Measurements from ENCODE around the gene FAM107B.

The FAM107B gene

DNA sequence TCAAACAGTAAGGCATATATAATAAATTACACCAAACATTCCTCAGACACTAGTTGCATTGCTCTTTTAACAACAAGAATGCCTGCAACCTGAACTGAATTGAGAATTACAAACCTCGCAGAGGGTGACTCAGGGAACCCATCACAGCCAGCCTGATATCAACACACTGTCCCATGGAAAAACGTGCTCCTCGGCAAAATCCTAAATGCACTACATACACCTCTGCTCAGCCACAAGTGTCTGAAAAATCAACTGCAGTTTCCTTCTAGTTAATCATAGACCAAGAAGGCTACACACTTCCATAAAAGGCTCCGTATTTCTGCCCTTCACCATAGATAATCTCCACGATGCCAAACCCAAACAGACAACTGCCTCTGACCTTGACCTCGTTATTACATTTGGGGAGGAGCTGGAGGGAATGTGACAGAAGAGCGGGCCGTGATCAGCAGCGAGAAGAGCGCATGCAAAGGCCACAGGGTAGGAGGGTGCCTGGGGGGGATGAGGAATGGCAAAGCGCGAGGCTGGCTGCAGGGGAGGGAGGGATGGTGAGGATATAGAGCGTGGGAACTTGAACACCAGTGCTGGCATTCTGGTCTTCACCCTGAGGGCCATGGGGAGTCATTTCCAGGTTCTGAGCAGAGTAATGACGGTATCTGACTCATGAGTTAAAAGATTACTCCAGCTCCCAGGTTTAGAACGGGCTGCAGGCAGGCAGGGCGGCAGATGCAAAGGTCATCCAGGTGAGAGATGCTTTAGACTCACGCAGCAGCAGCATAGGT, 242.0 kb downstream of the FAM107B start:
- no peaks in the 10 kb centered on the region for H3K27me3 ChIP-seq (ENCODE audit: control insufficient read depth, insufficient read depth, low read length, poor library complexity, severe bottlenecking)
- no peaks in the 10 kb centered on the region for H3K9me3 ChIP-seq (ENCODE audit: control insufficient read depth, low read length)
- no peaks in the 10 kb centered on the region for H3K36me3 ChIP-seq (ENCODE audit: control insufficient read depth, insufficient read depth, low read length)
- no peaks in the 10 kb centered on the region for H3K4me1 ChIP-seq (ENCODE audit: control insufficient read depth, insufficient read depth, low read length)
- 90 to 91% methylated on average over 17 of the region's 17 CpGs for WGBS, 2 experiments
- no peak overlapping the region for H3K27ac ChIP-seq (ENCODE audit: insufficient read depth, low read depth, low read length, poor library complexity, severe bottlenecking)
- H3K4me3 ChIP-seq (ENCODE audit: insufficient read depth, low read depth, low read length), result no peak overlapping the region

DNA sequence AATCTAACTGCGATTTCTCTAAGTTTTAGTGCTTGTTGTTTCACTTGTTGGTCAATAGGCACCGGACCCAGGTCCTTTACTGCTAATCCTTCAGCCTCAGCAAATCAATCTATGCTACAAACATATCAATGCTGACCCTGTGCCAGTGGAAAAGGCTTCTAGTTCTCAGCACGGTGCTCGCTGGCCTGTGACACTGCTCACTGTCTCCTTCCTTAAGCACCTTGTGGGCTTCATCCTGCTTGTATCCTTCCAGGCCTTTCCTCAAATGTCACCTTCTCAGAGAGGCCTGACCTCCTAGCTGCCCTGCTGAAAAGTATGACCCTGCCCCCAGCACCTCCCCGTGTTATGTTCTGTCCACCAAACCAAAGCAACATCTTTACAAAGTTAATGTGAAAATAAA, 242.7 kb downstream of the FAM107B start:
- H3K27ac ChIP-seq (ENCODE audit: insufficient read depth, low read depth, low read length, poor library complexity, severe bottlenecking), result no peak overlapping the region
- H3K4me1 ChIP-seq (ENCODE audit: control insufficient read depth, insufficient read depth, low read length), result no peaks in the 10 kb centered on the region
- H3K4me3 ChIP-seq (ENCODE audit: insufficient read depth, low read depth, low read length), result no peak overlapping the region
- 95% methylated on average over 5 of the region's 5 CpGs for WGBS, 2 experiments
- no peaks in the 10 kb centered on the region for H3K27me3 ChIP-seq (ENCODE audit: control insufficient read depth, insufficient read depth, low read length, poor library complexity, severe bottlenecking)
- H3K36me3 ChIP-seq (ENCODE audit: control insufficient read depth, insufficient read depth, low read length), result no peaks in the 10 kb centered on the region
- no peaks in the 10 kb centered on the region for H3K9me3 ChIP-seq (ENCODE audit: control insufficient read depth, low read length)

DNA sequence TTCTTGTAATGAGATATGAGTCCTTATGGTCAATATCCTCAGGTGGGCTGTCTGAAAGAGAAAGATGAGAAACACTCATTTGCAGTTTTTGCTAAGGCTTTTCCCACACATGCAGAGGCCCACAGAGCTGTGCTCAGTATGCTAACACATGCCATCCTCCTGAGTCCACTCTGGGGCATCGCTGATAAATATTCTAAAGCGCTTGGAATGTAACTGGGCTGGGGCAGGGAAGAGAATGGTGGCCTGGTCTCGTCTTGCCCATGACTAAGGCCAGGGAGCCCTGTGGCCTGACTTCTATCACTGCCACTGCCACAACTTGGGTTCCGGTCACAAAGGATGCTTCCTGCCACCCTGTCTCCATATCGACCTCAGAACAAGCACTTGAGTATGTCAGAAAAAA, 244.2 kb downstream of the FAM107B start:
- WGBS, 2 experiments, result 82 to 85% methylated on average over 5 of the region's 5 CpGs
- Histone ChIP-seq H3K27ac (ENCODE audit: insufficient read depth, low read depth, low read length, poor library complexity, severe bottlenecking) (no peak overlapping the region), H3K9me3 (ENCODE audit: control insufficient read depth, low read length) (no peaks in the 10 kb centered on the region), H3K36me3 (ENCODE audit: control insufficient read depth, insufficient read depth, low read length) (no peaks in the 10 kb centered on the region), H3K4me1 (ENCODE audit: control insufficient read depth, insufficient read depth, low read length) (no peaks in the 10 kb centered on the region), H3K4me3 (ENCODE audit: insufficient read depth, low read depth, low read length) (no peak overlapping the region), H3K27me3 (ENCODE audit: control insufficient read depth, insufficient read depth, low read length, poor library complexity, severe bottlenecking) (no peaks in the 10 kb centered on the region)

DNA sequence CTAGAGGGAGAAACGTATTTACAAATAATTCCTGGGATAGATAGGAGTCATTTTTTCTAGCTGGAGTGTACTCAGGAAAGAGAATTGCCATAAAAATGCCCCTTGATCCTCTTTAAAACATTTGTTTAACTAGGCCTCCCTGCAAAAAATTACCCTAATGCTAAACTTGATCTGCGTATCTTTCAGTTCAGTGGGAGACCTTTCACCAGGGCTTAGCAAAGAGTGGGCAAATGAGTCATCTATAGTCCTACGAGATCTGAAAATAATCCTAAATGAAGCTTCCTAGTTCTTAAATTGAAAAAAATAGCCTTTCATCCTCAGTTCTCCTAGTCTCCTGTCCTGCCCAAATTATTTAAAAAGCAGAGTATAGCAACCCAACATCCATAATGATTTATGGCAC, 245.3 kb downstream of the FAM107B start:
- Histone ChIP-seq H3K36me3 (ENCODE audit: control insufficient read depth, insufficient read depth, low read length) (no peaks in the 10 kb centered on the region), H3K27me3 (ENCODE audit: control insufficient read depth, insufficient read depth, low read length, poor library complexity, severe bottlenecking) (no peaks in the 10 kb centered on the region), H3K9me3 (ENCODE audit: control insufficient read depth, low read length) (no peaks in the 10 kb centered on the region), H3K4me3 (ENCODE audit: insufficient read depth, low read depth, low read length) (no peak overlapping the region), H3K4me1 (ENCODE audit: control insufficient read depth, insufficient read depth, low read length) (no peaks in the 10 kb centered on the region), H3K27ac (ENCODE audit: insufficient read depth, low read depth, low read length, poor library complexity, severe bottlenecking) (no peak overlapping the region)
- 72 to 78% methylated on average over 3 of the region's 3 CpGs for WGBS, 2 experiments

DNA sequence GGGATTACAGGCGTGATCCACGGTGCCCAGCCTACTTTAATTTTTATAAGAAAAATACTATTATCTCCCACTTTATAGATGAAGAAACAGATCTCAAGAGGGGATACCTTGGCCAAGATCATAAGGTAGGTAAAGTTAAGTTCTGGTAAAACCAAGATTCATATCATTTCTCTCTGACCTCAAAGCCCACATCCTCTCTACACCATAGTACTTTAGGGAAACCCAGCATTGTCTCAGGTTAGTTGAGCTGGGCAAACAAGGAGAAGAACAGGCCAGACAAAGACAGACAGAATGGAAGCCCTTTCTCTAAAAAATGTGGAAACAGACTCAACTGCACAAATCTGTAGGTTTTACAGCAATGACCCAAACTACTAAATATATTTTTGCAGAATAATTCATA, 246.2 kb downstream of the FAM107B start:
- no peaks in the 10 kb centered on the region for H3K9me3 ChIP-seq (ENCODE audit: control insufficient read depth, low read length)
- no peaks in the 10 kb centered on the region for H3K27me3 ChIP-seq (ENCODE audit: control insufficient read depth, insufficient read depth, low read length, poor library complexity, severe bottlenecking)
- H3K4me1 ChIP-seq (ENCODE audit: control insufficient read depth, insufficient read depth, low read length), result no peaks in the 10 kb centered on the region
- H3K4me3 ChIP-seq (ENCODE audit: insufficient read depth, low read depth, low read length), result no peak overlapping the region
- H3K27ac ChIP-seq (ENCODE audit: insufficient read depth, low read depth, low read length, poor library complexity, severe bottlenecking), result no peak overlapping the region
- WGBS, 2 experiments, result 95 to 100% methylated on average over 2 of the region's 2 CpGs
- H3K36me3 ChIP-seq (ENCODE audit: control insufficient read depth, insufficient read depth, low read length), result no peaks in the 10 kb centered on the region

DNA sequence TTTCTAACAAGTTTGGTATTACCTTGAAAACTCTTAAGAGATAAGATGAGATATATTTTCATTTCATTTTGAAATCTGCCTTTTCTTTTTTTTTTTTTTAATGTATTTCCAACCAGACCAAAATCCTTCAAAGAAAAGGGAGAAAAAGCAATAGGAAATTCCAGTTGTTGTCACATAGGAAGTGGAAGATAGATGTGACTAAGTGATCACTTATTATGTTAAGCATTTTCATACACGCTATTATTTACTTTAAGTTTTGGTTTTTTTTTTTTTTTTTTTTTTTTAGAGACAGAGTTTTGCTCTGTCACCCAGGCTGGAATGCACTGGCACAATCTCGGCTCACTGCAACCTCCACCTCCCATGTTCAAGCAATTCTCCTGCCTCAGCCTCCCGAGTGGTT, 246.8 kb downstream of the FAM107B start:
- Histone ChIP-seq H3K27ac (ENCODE audit: insufficient read depth, low read depth, low read length, poor library complexity, severe bottlenecking) (no peak overlapping the region), H3K9me3 (ENCODE audit: control insufficient read depth, low read length) (no peaks in the 10 kb centered on the region), H3K36me3 (ENCODE audit: control insufficient read depth, insufficient read depth, low read length) (no peaks in the 10 kb centered on the region), H3K4me1 (ENCODE audit: control insufficient read depth, insufficient read depth, low read length) (no peaks in the 10 kb centered on the region), H3K27me3 (ENCODE audit: control insufficient read depth, insufficient read depth, low read length, poor library complexity, severe bottlenecking) (no peaks in the 10 kb centered on the region), H3K4me3 (ENCODE audit: insufficient read depth, low read depth, low read length) (no peak overlapping the region)
- WGBS, 2 experiments, result 83 to 87% methylated on average over 2 of the region's 3 CpGs

DNA sequence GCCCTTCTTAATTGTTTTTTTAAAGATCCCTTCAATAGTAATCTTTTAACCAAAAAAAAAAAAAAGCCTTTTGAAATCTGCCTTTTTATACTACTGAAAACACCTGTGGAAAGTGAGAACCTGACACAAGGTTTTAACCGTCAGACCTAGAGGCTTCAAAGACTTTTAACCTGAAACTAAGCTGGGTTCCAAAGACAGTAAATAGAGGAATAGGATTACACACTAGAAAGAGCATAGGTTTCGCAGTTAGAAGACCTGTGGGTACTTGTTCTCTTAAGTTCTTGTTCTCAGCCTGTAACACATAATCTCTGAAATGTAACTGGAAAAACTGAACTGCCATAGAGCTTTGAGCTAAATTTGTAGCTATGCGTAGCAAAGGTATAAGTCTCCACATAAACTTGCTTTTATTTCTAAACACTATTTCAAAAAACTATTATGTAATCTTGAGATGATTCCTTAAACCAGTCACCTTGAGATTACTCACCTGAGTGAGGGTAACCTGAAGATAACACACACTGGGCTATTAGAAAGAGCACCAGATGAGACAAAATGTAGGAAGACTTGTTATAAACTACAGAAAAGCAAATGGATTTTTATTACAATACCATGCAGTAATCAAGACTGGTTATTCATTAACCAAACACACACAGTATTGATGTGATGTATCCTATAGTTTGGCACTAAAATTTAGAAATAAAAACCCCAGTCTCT, 247.4 kb downstream of the FAM107B start:
- Histone ChIP-seq H3K9me3 (ENCODE audit: control insufficient read depth, low read length) (no peaks in the 10 kb centered on the region), H3K4me1 (ENCODE audit: control insufficient read depth, insufficient read depth, low read length) (no peaks in the 10 kb centered on the region), H3K27me3 (ENCODE audit: control insufficient read depth, insufficient read depth, low read length, poor library complexity, severe bottlenecking) (no peaks in the 10 kb centered on the region), H3K27ac (ENCODE audit: insufficient read depth, low read depth, low read length, poor library complexity, severe bottlenecking) (no peak overlapping the region), H3K4me3 (ENCODE audit: insufficient read depth, low read depth, low read length) (no peak overlapping the region), H3K36me3 (ENCODE audit: control insufficient read depth, insufficient read depth, low read length) (no peaks in the 10 kb centered on the region)
- WGBS, 2 experiments, result 87 to 98% methylated on average over 3 of the region's 3 CpGs

DNA sequence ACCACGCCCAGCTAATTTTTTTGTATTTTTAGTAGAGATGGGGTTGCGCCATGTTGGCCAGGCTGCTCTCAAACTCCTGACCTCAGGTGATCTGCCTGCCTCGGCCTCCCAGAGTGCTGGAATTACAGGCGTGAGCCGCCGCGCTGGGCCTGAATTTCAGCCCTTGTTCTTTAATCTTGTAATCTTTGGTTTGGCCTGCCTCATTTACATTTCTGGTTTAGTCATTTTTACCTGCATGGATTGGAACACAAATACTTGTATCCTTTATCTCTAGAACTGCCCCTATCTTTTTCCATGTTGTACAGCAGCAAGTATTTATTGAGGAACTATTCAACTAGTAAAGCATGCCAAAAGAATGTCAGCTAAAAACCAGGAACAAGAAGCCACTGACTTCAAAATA, 248.4 kb downstream of the FAM107B start:
- 90 to 91% methylated on average over 7 of the region's 7 CpGs for WGBS, 2 experiments
- Histone ChIP-seq H3K27me3 (ENCODE audit: control insufficient read depth, insufficient read depth, low read length, poor library complexity, severe bottlenecking) (no peaks in the 10 kb centered on the region), H3K9me3 (ENCODE audit: control insufficient read depth, low read length) (no peaks in the 10 kb centered on the region), H3K36me3 (ENCODE audit: control insufficient read depth, insufficient read depth, low read length) (no peaks in the 10 kb centered on the region), H3K4me1 (ENCODE audit: control insufficient read depth, insufficient read depth, low read length) (no peaks in the 10 kb centered on the region), H3K4me3 (ENCODE audit: insufficient read depth, low read depth, low read length) (no peak overlapping the region), H3K27ac (ENCODE audit: insufficient read depth, low read depth, low read length, poor library complexity, severe bottlenecking) (no peak overlapping the region)

DNA sequence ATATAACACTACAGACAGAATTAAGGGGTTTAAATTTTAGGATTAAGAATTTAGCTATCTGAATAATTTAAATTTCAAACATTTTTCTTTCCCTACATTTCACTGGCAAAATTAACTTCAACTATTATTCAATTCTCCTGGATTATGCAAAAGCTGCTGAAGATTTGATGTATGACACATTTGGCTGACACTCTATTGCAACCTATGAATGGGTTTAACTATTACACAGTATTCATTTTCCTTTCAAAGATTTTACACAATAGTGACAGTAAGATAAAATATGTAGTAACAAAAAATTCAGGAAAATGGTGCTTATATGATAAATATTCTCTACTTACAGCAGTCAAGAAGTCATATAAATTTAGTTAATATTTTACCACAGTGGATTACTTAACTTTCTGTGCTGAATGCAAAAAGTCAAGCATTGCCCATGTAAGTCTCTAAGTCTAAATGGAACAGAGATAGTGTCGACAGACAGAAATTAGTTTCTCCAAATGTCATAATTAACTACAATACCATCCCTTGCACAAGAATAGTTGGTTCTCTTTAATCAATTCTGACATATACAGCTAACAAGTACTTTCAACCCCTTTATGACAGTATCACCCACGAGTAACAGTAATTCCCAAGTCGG, 249.9 kb downstream of the FAM107B start:
- no peak overlapping the region for H3K27ac ChIP-seq (ENCODE audit: insufficient read depth, low read depth, low read length, poor library complexity, severe bottlenecking)
- H3K9me3 ChIP-seq (ENCODE audit: control insufficient read depth, low read length), result no peaks in the 10 kb centered on the region
- H3K4me3 ChIP-seq (ENCODE audit: insufficient read depth, low read depth, low read length), result no peak overlapping the region
- 98 to 99% methylated on average over 3 of the region's 3 CpGs for WGBS, 2 experiments
- no peaks in the 10 kb centered on the region for H3K27me3 ChIP-seq (ENCODE audit: control insufficient read depth, insufficient read depth, low read length, poor library complexity, severe bottlenecking)
- no peaks in the 10 kb centered on the region for H3K36me3 ChIP-seq (ENCODE audit: control insufficient read depth, insufficient read depth, low read length)
- H3K4me1 ChIP-seq (ENCODE audit: control insufficient read depth, insufficient read depth, low read length), result no peaks in the 10 kb centered on the region

DNA sequence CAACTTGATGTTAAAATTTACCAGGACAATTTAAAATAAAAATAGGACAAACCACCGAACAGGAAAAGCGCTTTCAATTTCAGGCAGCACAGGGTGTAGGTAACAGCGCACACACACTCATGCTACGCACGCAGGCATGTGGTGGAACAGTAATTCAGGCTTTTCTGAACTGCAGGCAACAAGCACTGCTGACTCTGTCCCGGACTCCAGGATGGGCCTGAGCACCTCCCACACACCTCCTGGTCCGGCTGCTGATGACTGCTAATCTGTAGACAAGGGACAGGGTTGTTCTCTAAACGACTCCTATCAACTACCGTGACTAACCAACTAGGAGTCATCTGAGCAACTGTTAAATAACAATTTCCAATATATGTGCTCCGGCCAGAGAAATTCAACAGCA, 251.4 kb downstream of the FAM107B start:
- WGBS, 2 experiments, result 94 to 95% methylated on average over 10 of the region's 10 CpGs
- Histone ChIP-seq H3K4me3 (ENCODE audit: insufficient read depth, low read depth, low read length) (no peak overlapping the region), H3K27me3 (ENCODE audit: control insufficient read depth, insufficient read depth, low read length, poor library complexity, severe bottlenecking) (no peaks in the 10 kb centered on the region), H3K36me3 (ENCODE audit: control insufficient read depth, insufficient read depth, low read length) (no peaks in the 10 kb centered on the region), H3K27ac (ENCODE audit: insufficient read depth, low read depth, low read length, poor library complexity, severe bottlenecking) (no peak overlapping the region), H3K9me3 (ENCODE audit: control insufficient read depth, low read length) (no peaks in the 10 kb centered on the region), H3K4me1 (ENCODE audit: control insufficient read depth, insufficient read depth, low read length) (no peaks in the 10 kb centered on the region)
